HCT116 (cell line): ENCODE measurements around the gene SERPINB4. TPM values are rescaled to one million over a fixed set of nuclear protein-coding genes. Genes with fewer than 3 reads are reported as not detected.

ENCODE experiments used
- ATAC-seq: fragments of 200-7000 bp; cut with Tn5 transposase; 2 replicates; pipeline ENCODE4 v1.9.1; 2020; ENCODE audit warnings: mild to moderate bottlenecking, moderate library complexity
- BruUV-seq: library from RNA; stranded (reverse); fragments of 400-500 nt; replicated peaks from 2 replicates; lab custom pipeline; 2021; lab: Mats Ljungman, UMichigan
- CTCF ChIA-PET: fragments of 300-600 bp; sonication (Branson Sonifier 250); formaldehyde crosslinking; loops from one replicate; lab custom pipeline; 2021; ENCODE audit warnings: antibody characterized with exemption; lab: Charles Lee
- POLR2A ChIA-PET: fragments of 300-600, 350-600 bp; sonication (Branson Sonifier 250); formaldehyde crosslinking; loops from one replicate; lab custom pipeline; 2021; ENCODE audit warnings: antibody characterized with exemption; lab: Charles Lee
- RAD21 ChIA-PET, 2 experiments: fragments of 300-600 bp; sonication (Branson Sonifier 250); formaldehyde crosslinking; loops; one replicate each; lab custom pipeline; 2023; ENCODE audit warnings: low total read pairs in 2 of 2; ENCODE audit not compliant: uncharacterized antibody in 2 of 2, unreplicated experiment in 2 of 2, low non-redundant PET in 1 of 2; lab: Charles Lee
- DNase-seq: peaks from one replicate; pipeline ENCODE4 v3.0.0-alpha.2; 2010; ENCODE audit warnings: low read depth, low spot score
- H2AFZ ChIP-seq: fragments of 200-600 bp; shearing (Covaris generic), sonication (generic); 2 replicates; pipeline ENCODE4 v1.6.1; 2017; ENCODE audit warnings: low read depth, mixed run types, mixed read lengths, antibody characterized with exemption, low read length; ENCODE audit not compliant: poor library complexity, severe bottlenecking
- H3K27ac ChIP-seq: 2 replicates; pipeline ENCODE4 v1.5.1; 2012; ENCODE audit warnings: low read depth, low read length
- H3K27me3 ChIP-seq: fragments of 200-600 bp; sonication (generic); 2 replicates; pipeline ENCODE4 v1.6.1; 2016; ENCODE audit warnings: mixed run types, low read length, mixed read lengths; ENCODE audit not compliant: insufficient read depth
- H3K36me3 ChIP-seq, 2 experiments: fragments of 200-500 bp in 1 of 2; fragments of 200-600 bp in 1 of 2; sonication (Bioruptor generic) in 1 of 2; sonication (generic) in 1 of 2; 2 replicates each; pipeline versions ENCODE4 v1.5.1 to v1.6.1; 2014 to 2016; ENCODE audit warnings: low read length in 2 of 2, inconsistent platforms in 1 of 2, mixed read lengths in 1 of 2, mixed run types in 1 of 2; ENCODE audit not compliant: insufficient read depth in 2 of 2, control insufficient read depth in 1 of 2
- H3K4me1 ChIP-seq, 2 experiments: fragments of 200-600 bp in 1 of 2; sonication (generic) in 1 of 2; 2 replicates each; pipeline versions ENCODE4 v1.5.1 to v1.6.1; 2012 to 2017; ENCODE audit warnings: low read length in 2 of 2, inconsistent platforms in 1 of 2, mild to moderate bottlenecking in 1 of 2, mixed read lengths in 1 of 2, mixed run types in 1 of 2, moderate library complexity in 1 of 2; ENCODE audit not compliant: insufficient read depth in 2 of 2, control insufficient read depth in 1 of 2
- H3K4me2 ChIP-seq: fragments of 200-600 bp; sonication (generic); 2 replicates; pipeline ENCODE4 v1.6.1; 2017; ENCODE audit warnings: mixed run types, low read length, mixed read lengths
- H3K4me3 ChIP-seq, 2 experiments: fragments of 200-600 bp in 1 of 2; sonication (generic) in 1 of 2; replicated peaks in 1 of 2; 2 replicates each; pipeline ENCODE4 v1.5.1; 2011 to 2016; ENCODE audit warnings: low read length in 2 of 2, control low read depth in 1 of 2, low read depth in 1 of 2, mild to moderate bottlenecking in 1 of 2, mixed read lengths in 1 of 2, mixed run types in 1 of 2
- H3K79me2 ChIP-seq: fragments of 200-600 bp; sonication (generic); 2 replicates; pipeline ENCODE4 v1.6.1; 2017; ENCODE audit warnings: mild to moderate bottlenecking, mixed run types, low read length, moderate library complexity, mixed read lengths; ENCODE audit not compliant: insufficient read depth
- H3K9ac ChIP-seq: fragments of 200-600 bp; sonication (generic); 2 replicates; pipeline ENCODE4 v1.6.1; 2016; ENCODE audit warnings: low read length, mixed read lengths
- H3K9me2 ChIP-seq: fragments of 200-600 bp; sonication (generic), shearing (Covaris generic); 2 replicates; pipeline ENCODE4 v1.6.1; 2017; ENCODE audit warnings: mixed run types, mild to moderate bottlenecking, moderate library complexity; ENCODE audit not compliant: insufficient read depth
- H3K9me3 ChIP-seq, 2 experiments: fragments of 200-500 bp in 1 of 2; fragments of 200-600 bp in 1 of 2; sonication (Bioruptor generic) in 1 of 2; sonication (generic) in 1 of 2; 2 replicates each; pipeline ENCODE4 v1.6.1; 2014 to 2017; ENCODE audit warnings: low read length in 2 of 2, mixed read lengths in 2 of 2, inconsistent platforms in 1 of 2, low read depth in 1 of 2, mild to moderate bottlenecking in 1 of 2, mixed run types in 1 of 2, moderate library complexity in 1 of 2; ENCODE audit not compliant: control insufficient read depth in 1 of 2, insufficient read depth in 1 of 2
- H4K20me1 ChIP-seq: fragments of 200-600 bp; sonication (generic), shearing (Covaris generic); 2 replicates; pipeline ENCODE4 v1.6.1; 2017; ENCODE audit warnings: mixed run types, mild to moderate bottlenecking, moderate library complexity; ENCODE audit not compliant: insufficient read depth
- ATF3 ChIP-seq: IDR thresholded peaks from 2 replicates; pipeline ENCODE4 v1.6.1; 2012
- CBX3 ChIP-seq: IDR thresholded peaks from 2 replicates; pipeline ENCODE4 v1.6.1; 2012; ENCODE audit warnings: low read depth
- EGR1 ChIP-seq: IDR thresholded peaks from 2 replicates; pipeline ENCODE4 v1.6.1; 2012; ENCODE audit warnings: low read depth
- EZH2phosphoT487 ChIP-seq: fragments of 200-600 bp; IDR thresholded peaks from 2 replicates; pipeline ENCODE4 v1.6.1; 2018; ENCODE audit warnings: antibody characterized with exemption, borderline replicate concordance
- JUND ChIP-seq: IDR thresholded peaks from 2 replicates; pipeline ENCODE4 v1.6.1; 2012
- POLR2A ChIP-seq: IDR thresholded peaks from 2 replicates; pipeline ENCODE4 v1.7.0; 2011; ENCODE audit warnings: borderline replicate concordance; ENCODE audit not compliant: insufficient read depth, insufficient read length; ENCODE audit errors: extremely low read depth
- POLR2AphosphoS5 ChIP-seq: IDR thresholded peaks from 2 replicates; pipeline ENCODE4 v1.6.1; 2011; ENCODE audit warnings: mild to moderate bottlenecking, low read depth, low read length, moderate library complexity
- RAD21 ChIP-seq: IDR thresholded peaks from 2 replicates; pipeline ENCODE4 v1.6.1; 2012; ENCODE audit warnings: low read depth, mild to moderate bottlenecking
- REST ChIP-seq: IDR thresholded peaks from 2 replicates; pipeline ENCODE4 v1.6.1; 2012; ENCODE audit warnings: low read depth
- SP1 ChIP-seq: IDR thresholded peaks from 2 replicates; pipeline ENCODE4 v1.6.1; 2012; ENCODE audit warnings: low read depth
- TCF7L2 ChIP-seq: IDR thresholded peaks from 2 replicates; pipeline ENCODE4 v1.7.0; 2011; ENCODE audit warnings: borderline replicate concordance, inconsistent platforms; ENCODE audit not compliant: insufficient read depth, insufficient read length; ENCODE audit errors: extremely low read depth
- ZFX ChIP-seq: fragments of 450-650 bp; IDR thresholded peaks from 2 replicates; pipeline ENCODE4 v1.6.1; 2017
- ZNF274 ChIP-seq: fragments of 200-500 bp; sonication (Bioruptor generic); IDR thresholded peaks from 2 replicates; pipeline ENCODE4 v1.6.1; 2014; ENCODE audit warnings: mild to moderate bottlenecking, low read depth, low read length, inconsistent platforms
- intact Hi-C: fragments of 100-400 bp; cut with micrococcal nuclease; formaldehyde crosslinking; loops from 2 replicates; pipeline ENCODE4 v1.10.0; 2022
- total RNA-seq: library from RNA; stranded (reverse); gene quantifications from one replicate; pipeline ENCODE4 v1.2.1, GENCODE V29; 2021; ENCODE audit not compliant: unreplicated experiment

Gene SERPINB4
- total RNA-seq, 1 experiment from 2014 or later, result not detected

- Histone ChIP-seq H3K36me3 (no peaks in the 10 kb centered on the region), H3K27me3 (no peaks in the 10 kb centered on the region), H3K9me2 (no peaks in the 10 kb centered on the region), H3K79me2 (no peaks in the 10 kb centered on the region), H2AFZ (no peak overlapping the region), H3K4me2 (no peak overlapping the region), H3K4me1 (no peaks in the 10 kb centered on the region), H3K9me3 (no peaks in the 10 kb centered on the region), H4K20me1 (no peaks in the 10 kb centered on the region), H3K9ac (no peak overlapping the region), H3K27ac (no peak overlapping the region), H3K4me3 (no peak overlapping the region)
- TF ChIP-seq TCF7L2, result no peak
- TF ChIP-seq EGR1, result no peak
- no peak for TF ChIP-seq POLR2A
- no peak for TF ChIP-seq ATF3
- TF ChIP-seq JUND, result no peak
- TF ChIP-seq POLR2AphosphoS5, result no peak
- TF ChIP-seq SP1, result no peak
- ATAC-seq (no peak), DNase-seq (no peak)
- no TSS peak for BruUV-seq
- intact Hi-C loops, result no loop called here
- POLR2A ChIA-PET, result no interaction called here
- CTCF ChIA-PET, result no interaction called here
- RAD21 ChIA-PET, result no interaction called here
Observed at GRCh38 chr18:63617915-63618234, 26.2 kb downstream of the SERPINB4 start.

GRCh38 chr18:63617049-63617914 is 26.8 kb downstream of the SERPINB4 start:
- no peak overlapping the region for H3K4me2 ChIP-seq
- H3K36me3 ChIP-seq, result no peaks in the 10 kb centered on the region
- no peak overlapping the region for H2AFZ ChIP-seq
- intact Hi-C loops, result no loop called here
- POLR2A ChIA-PET, result no interaction called here
- H3K9me2 ChIP-seq, result no peaks in the 10 kb centered on the region
- H3K9ac ChIP-seq, result no peak overlapping the region
- H3K27ac ChIP-seq, result no peak overlapping the region
- no peak for DNase-seq
- no peak for ATAC-seq
- H3K27me3 ChIP-seq, result no peaks in the 10 kb centered on the region
- no peaks in the 10 kb centered on the region for H4K20me1 ChIP-seq
- H3K4me3 ChIP-seq, result no peak overlapping the region
- no TSS peak for BruUV-seq
- no peaks in the 10 kb centered on the region for H3K4me1 ChIP-seq
- RAD21 ChIA-PET, result no interaction called here
- no peaks in the 10 kb centered on the region for H3K9me3 ChIP-seq
- TF ChIP-seq SP1 (no peak), RAD21 (no peak), EZH2phosphoT487 (no peak), ATF3 (no peak), ZNF274 (no peak), ZFX (no peak), REST (no peak), CBX3 (no peak)
- CTCF ChIA-PET, result no interaction called here
- no peaks in the 10 kb centered on the region for H3K79me2 ChIP-seq
